Measurements from ENCODE around the gene MPPED2. TPM values are rescaled to one million over a fixed set of nuclear protein-coding genes. Genes with fewer than 3 reads are reported as not detected.

The MPPED2 gene
- total and polyA plus RNA-seq, 2 of the 13 experiments (the other 11 are each of a cell fraction or from before 2014, with no cell fraction given): not detected

DNA sequence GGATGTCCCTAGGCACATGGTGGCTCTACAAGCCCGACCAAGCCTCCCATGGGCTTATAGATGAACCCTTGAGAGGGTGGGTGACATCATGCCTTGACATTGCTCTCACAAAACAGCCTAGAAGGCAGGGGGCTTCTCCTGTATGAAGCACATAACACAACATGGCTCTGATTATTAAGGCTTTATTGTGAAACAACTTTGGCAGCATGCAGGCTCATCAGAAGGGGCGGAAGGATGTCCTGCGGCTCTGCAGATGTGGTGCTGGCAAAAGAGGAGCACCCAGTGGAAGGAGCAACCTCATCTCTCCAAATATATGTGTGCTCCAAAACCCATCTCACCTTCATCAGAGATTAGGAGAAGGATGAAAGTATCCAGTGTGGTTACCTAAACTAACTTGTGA lies 100.4 kb downstream of the MPPED2 start:
- peaks cover 32% of the 10 kb centered on the region for H3K4me1 ChIP-seq (ENCODE audit: insufficient read depth, low read length)
- intact Hi-C loops (cut with micrococcal nuclease; ENCODE audit: unreplicated experiment) (no loop called here), in situ Hi-C loops (cut with HindIII; ENCODE audit: extremely low pct_ligation_motif_present, low pct_unique_long_range_greater_than_20kb) (no loop called here)
- ATAC-seq: no peak
- POLR2A ChIA-PET: no interaction called here
- no peak for FAIRE-seq
- no TSS peak for BruUV-seq (replicated peaks)
- H3K4me3 ChIP-seq (replicated peaks in 1 of 3; ENCODE audit: insufficient read depth in 1 of 3, low read depth in 2 of 3, low read length in 3 of 3): no peak overlapping the region
- H3K9ac ChIP-seq (ENCODE audit: insufficient read depth, low read depth, low read length): no peak overlapping the region
- H3K27me3 ChIP-seq (ENCODE audit: control insufficient read depth in 1 of 2, insufficient read depth in 2 of 2, low read length in 2 of 2): no peaks in the 10 kb centered on the region; a peak in 1 of 5 replicates
- no peak for DNase-seq (ENCODE audit: low spot score)
- CTCF ChIA-PET (ENCODE audit: low intra/inter-chr PET ratio, low total read pairs): no interaction called here
- H3K36me3 ChIP-seq (replicated peaks in 1 of 2; ENCODE audit: control insufficient read depth in 1 of 2, insufficient read depth in 2 of 2, low read length in 2 of 2): no peaks in the 10 kb centered on the region
- H3K9me3 ChIP-seq (ENCODE audit: low read length): no peaks in the 10 kb centered on the region
- no peaks in the 10 kb centered on the region for H3K79me2 ChIP-seq (ENCODE audit: insufficient read depth, low read length)
- H3K27ac ChIP-seq (ENCODE audit: extremely low read length, insufficient read depth, low read length): no peak overlapping the region
- H3K4me2 ChIP-seq (ENCODE audit: low read depth, low read length): no peak overlapping the region
- WGBS (ENCODE audit: low lambda C conversion rate): 25% methylated on average over 2 of the region's 3 CpGs
- no peaks in the 10 kb centered on the region for H4K20me1 ChIP-seq (ENCODE audit: insufficient read depth, low read length)
- H2AFZ ChIP-seq (ENCODE audit: low read length): no peak overlapping the region
- TF ChIP-seq, protein P1, sequence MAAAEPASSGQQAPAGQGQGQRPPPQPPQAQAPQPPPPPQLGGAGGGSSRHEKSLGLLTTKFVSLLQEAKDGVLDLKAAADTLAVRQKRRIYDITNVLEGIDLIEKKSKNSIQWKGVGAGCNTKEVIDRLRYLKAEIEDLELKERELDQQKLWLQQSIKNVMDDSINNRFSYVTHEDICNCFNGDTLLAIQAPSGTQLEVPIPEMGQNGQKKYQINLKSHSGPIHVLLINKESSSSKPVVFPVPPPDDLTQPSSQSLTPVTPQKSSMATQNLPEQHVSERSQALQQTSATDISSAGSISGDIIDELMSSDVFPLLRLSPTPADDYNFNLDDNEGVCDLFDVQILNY (CRISPR knock-in tag; conservative IDR thresholded peaks at IDR 0.05): no peak
- TF ChIP-seq, protein P2, sequence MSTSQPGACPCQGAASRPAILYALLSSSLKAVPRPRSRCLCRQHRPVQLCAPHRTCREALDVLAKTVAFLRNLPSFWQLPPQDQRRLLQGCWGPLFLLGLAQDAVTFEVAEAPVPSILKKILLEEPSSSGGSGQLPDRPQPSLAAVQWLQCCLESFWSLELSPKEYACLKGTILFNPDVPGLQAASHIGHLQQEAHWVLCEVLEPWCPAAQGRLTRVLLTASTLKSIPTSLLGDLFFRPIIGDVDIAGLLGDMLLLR (CRISPR knock-in tag; IDR thresholded peaks at IDR 0.05): no peak
- TF ChIP-seq, protein P3, sequence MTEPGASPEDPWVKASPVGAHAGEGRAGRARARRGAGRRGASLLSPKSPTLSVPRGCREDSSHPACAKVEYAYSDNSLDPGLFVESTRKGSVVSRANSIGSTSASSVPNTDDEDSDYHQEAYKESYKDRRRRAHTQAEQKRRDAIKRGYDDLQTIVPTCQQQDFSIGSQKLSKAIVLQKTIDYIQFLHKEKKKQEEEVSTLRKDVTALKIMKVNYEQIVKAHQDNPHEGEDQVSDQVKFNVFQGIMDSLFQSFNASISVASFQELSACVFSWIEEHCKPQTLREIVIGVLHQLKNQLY (CRISPR knock-in tag; IDR thresholded peaks at IDR 0.05): no peak
- no peak for TF ChIP-seq ZNF552 (CRISPR knock-in tag; IDR thresholded peaks at IDR 0.05; ENCODE audit: borderline replicate concordance)
- TF ChIP-seq ZNF749 (CRISPR knock-in tag; IDR thresholded peaks at IDR 0.05; ENCODE audit: borderline replicate concordance): no peak
- no peak for TF ChIP-seq AGO1 (IDR thresholded peaks at IDR 0.05; ENCODE audit: low read depth, low read length, poor library complexity, severe bottlenecking)
- TF ChIP-seq ZNF543 (CRISPR knock-in tag; IDR thresholded peaks at IDR 0.05): no peak
- no peak for TF ChIP-seq MIER2 (CRISPR knock-in tag; IDR thresholded peaks at IDR 0.05)
- no peak for TF ChIP-seq SIN3A (IDR thresholded peaks at IDR 0.05; ENCODE audit: borderline replicate concordance, low read depth, low read length)
- TF ChIP-seq TEAD3 (CRISPR knock-in tag; optimal IDR thresholded peaks at IDR 0.05; ENCODE audit: borderline replicate concordance): no peak
- no peak for TF ChIP-seq ZMYM2 (CRISPR knock-in tag; IDR thresholded peaks at IDR 0.05)
- no peak for TF ChIP-seq ZNF230 (CRISPR knock-in tag; IDR thresholded peaks at IDR 0.05)
- TF ChIP-seq CHD2 (IDR thresholded peaks at IDR 0.05; ENCODE audit: low read depth, low read length): no peak
- TF ChIP-seq ZNF337 (CRISPR knock-in tag; IDR thresholded peaks at IDR 0.05; ENCODE audit: borderline replicate concordance, low read depth): no peak
- no peak for TF ChIP-seq U2AF1 (optimal IDR thresholded peaks at IDR 0.05; ENCODE audit: low read depth, low read length)
- TF ChIP-seq ZNF510 (CRISPR knock-in tag; IDR thresholded peaks at IDR 0.05; ENCODE audit: low read depth): no peak
- no peak for TF ChIP-seq ZNF251 (CRISPR knock-in tag; IDR thresholded peaks at IDR 0.05)
- TF ChIP-seq ZNF768 (CRISPR knock-in tag; IDR thresholded peaks at IDR 0.05): no peak
- no peak for TF ChIP-seq SIN3B (IDR thresholded peaks at IDR 0.05; ENCODE audit: low read length)
